Smooth muscle cell of the brain vasculature (primary cell): ENCODE data around the gene NT5C3B.
"Not testable (repeated sequence)": the region's sequence is repeated elsewhere in the genome, so short reads cannot be mapped to it uniquely, and the experiment has no call there.

ENCODE experiments used
- DNase-seq: peaks from one replicate; pipeline ENCODE4 v3.0.0-alpha.2; 2012; ENCODE audit warnings: low read depth, low spot score

NT5C3B gene

GRCh38 chr17:41784207-41784744 is 51.8 kb downstream of the NT5C3B start:
- no peak for DNase-seq

GRCh38 chr17:41782142-41782541 is 53.9 kb downstream of the NT5C3B start:
- DNase-seq: no peak

GRCh38 chr17:41781404-41782110 is 54.5 kb downstream of the NT5C3B start:
- DNase-seq: no peak

GRCh38 chr17:41779954-41780353 is 56.1 kb downstream of the NT5C3B start:
- DNase-seq: no peak

GRCh38 chr17:41777574-41778188 is 58.4 kb downstream of the NT5C3B start:
- peak; percentile 97 for DNase-seq

- DNase-seq: no peak
Observed at GRCh38 chr17:41777157-41777573, 58.9 kb downstream of the NT5C3B start.

- not testable (repeated sequence) for DNase-seq
Observed at GRCh38 chr17:41776262-41776900, 59.7 kb downstream of the NT5C3B start.

GRCh38 chr17:41775394-41776226 is 60.4 kb downstream of the NT5C3B start:
- no peak for DNase-seq
